Lower leg skin (tissue), 4 donors: Measurements from ENCODE around the gene MUC5AC. TPM values are rescaled to one million over a fixed set of nuclear protein-coding genes. Genes with fewer than 3 reads are reported as not detected.

Experiments
- DNase-seq, 2 donors: peaks; one replicate each; pipeline ENCODE4 v3.0.0-alpha.2; 2019; ENCODE audit warnings: low spot score in 2 of 2
- H3K4me3 ChIP-seq: fragments of 200-600 bp; sonication (generic); 2 replicates; pipeline ENCODE4 v1.5.1; 2017; ENCODE audit warnings: mild to moderate bottlenecking, low read depth; ENCODE audit not compliant: poor library complexity, severe bottlenecking
- CTCF ChIP-seq, 3 donors: fragments of 450-650 bp; IDR thresholded peaks; one replicate each; pipeline ENCODE4 v1.5.1; 2016; ENCODE audit warnings: antibody characterized with exemption in 3 of 3, mild to moderate bottlenecking in 3 of 3, moderate library complexity in 2 of 3
- POLR2A ChIP-seq, 2 donors: fragments of 450-650 bp; IDR thresholded peaks; one replicate each; pipeline ENCODE4 v1.6.1; 2016 to 2017; ENCODE audit warnings: antibody characterized with exemption in 2 of 2, mild to moderate bottlenecking in 1 of 2, moderate library complexity in 1 of 2
- WGBS, 2 donors: methylation state at CpG; one replicate each; pipeline ENCODE4 v1.1.5; 2018; 5-methylcytosine and 5-hydroxymethylcytosine counted together
- intact Hi-C: fragments of 100-400 bp; cut with DNase I; formaldehyde crosslinking; loops from one replicate; pipeline ENCODE4 v1.15.0; 2023; ENCODE audit warnings: low total_unique reads
- total RNA-seq, 4 donors: library from RNA; depleted of rRNA; stranded (reverse); fragments of >200 nt; gene quantifications; one replicate each; pipeline ENCODE4 v1.1.0, GENCODE V29; 2016

The MUC5AC gene
- total RNA-seq, 4 donors from 2014 or later = 0.02 to 0.04 (median 0.03) TPM; not detected in 1

GRCh38 chr11:1149545-1149944 lies 8.2 kb upstream of the MUC5AC start:
- intact Hi-C loops = no loop called here
- 85% methylated on average over 16 of the region's 16 CpGs for WGBS, 2 donors
- TF ChIP-seq CTCF (IDR thresholded peaks at IDR 0.05) = no peak
- no peak for TF ChIP-seq POLR2A (IDR thresholded peaks at IDR 0.05)
- no peak overlapping the region for H3K4me3 ChIP-seq
- peak in 1 of 2 donors; percentile 85 for DNase-seq

GRCh38 chr11:1150116-1150515 lies 7.6 kb upstream of the MUC5AC start:
- intact Hi-C loops = no loop called here
- H3K4me3 ChIP-seq = no peak overlapping the region
- 86% methylated on average over 9 to 10 of the region's 10 CpGs for WGBS, 2 donors
- peak in 1 of 2 donors; percentile 72 for DNase-seq
- TF ChIP-seq CTCF (IDR thresholded peaks at IDR 0.05) (no peak), POLR2A (IDR thresholded peaks at IDR 0.05) (no peak)

GRCh38 chr11:1150769-1151365 lies 6.9 kb upstream of the MUC5AC start:
- DNase-seq = peak; percentile 24 to 83

GRCh38 chr11:1151366-1152315 lies 6.1 kb upstream of the MUC5AC start:
- DNase-seq = peak in 1 of 2 donors; percentile 78
- WGBS, 2 donors = 63 to 75% methylated on average over 12 to 17 of the region's 22 CpGs
- H3K4me3 ChIP-seq = no peak overlapping the region
- TF ChIP-seq POLR2A (IDR thresholded peaks at IDR 0.05) = no peak
- TF ChIP-seq CTCF (IDR thresholded peaks at IDR 0.05) = no peak
- intact Hi-C loops = no loop called here

More at GRCh38 chr11:1150769-1151365, 6.9 kb upstream of the MUC5AC start:
- H3K4me3 ChIP-seq = no peak overlapping the region
- intact Hi-C loops = no loop called here
- WGBS, 2 donors = 21 to 22% methylated on average over 15 to 18 of the region's 18 CpGs
- TF ChIP-seq POLR2A (IDR thresholded peaks at IDR 0.05) (no peak), CTCF (IDR thresholded peaks at IDR 0.05) (no peak)

- H3K4me3 ChIP-seq = no peak overlapping the region
- DNase-seq = peak in 1 of 2 donors; percentile 78
- intact Hi-C loops = no loop called here
- WGBS, 2 donors = 64 to 65% methylated on average over 21 to 22 of the region's 22 CpGs
- TF ChIP-seq POLR2A (IDR thresholded peaks at IDR 0.05) (no peak), CTCF (IDR thresholded peaks at IDR 0.05) (no peak)
Measured at GRCh38 chr11:1152316-1153104, 5.2 kb upstream of the MUC5AC start.
